ENCODE data around the gene IFNGR1. TPM values are rescaled to one million over a fixed set of nuclear protein-coding genes. Genes with fewer than 3 reads are reported as not detected.

Gene IFNGR1
- total RNA-seq, 1 experiment from 2014 or later: 58.4 TPM

DNA sequence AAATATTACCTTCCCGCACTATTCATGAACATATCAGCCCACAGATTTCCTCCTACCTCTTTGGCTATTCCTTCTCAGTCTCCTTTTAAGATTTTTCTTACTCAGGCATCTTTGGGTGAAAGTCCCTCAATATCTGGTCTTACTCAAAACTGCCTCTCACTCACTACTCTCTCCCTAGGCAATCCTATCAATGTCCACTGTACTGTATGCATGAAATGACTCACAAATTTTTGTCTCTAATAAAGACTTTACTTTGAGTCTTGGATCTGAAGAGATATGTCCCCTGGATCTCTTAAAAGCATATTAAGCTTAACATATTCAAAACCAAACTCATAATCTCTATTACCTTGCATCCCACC, 70.2 kb downstream of the IFNGR1 start:
- DNase-seq (ENCODE audit: unreplicated experiment): no peak
- Mint-ChIP-seq H3K4me1 (ENCODE audit: insufficient read depth, unreplicated experiment) (peaks cover 34% of the 10 kb centered on the region), H3K9me3 (ENCODE audit: unreplicated experiment) (no peaks in the 10 kb centered on the region), H3K36me3 (ENCODE audit: insufficient read depth, unreplicated experiment) (peaks cover 7% of the 10 kb centered on the region), H3K27me3 (ENCODE audit: insufficient read depth, unreplicated experiment) (no peaks in the 10 kb centered on the region), H3K27ac (ENCODE audit: low read depth, unreplicated experiment) (peak overlapping the region; percentile 88), H3K4me3 (ENCODE audit: unreplicated experiment) (peak overlapping the region; percentile 1)
- ChIA-PET CTCF (interaction anchor here (1.0 to 6.9 kb wide), 2 partner anchors 9 to 17 kb away, joined by 3 to 37 read pairs; no protein-coding TSS in a partner anchor), POLR2A (interaction anchor here (0.8 to 1.7 kb wide), 7 partner anchors 12 to 113 kb away, joined by 3 to 18 read pairs (median 4); no protein-coding TSS in a partner anchor)
- intact Hi-C loops (cut with micrococcal nuclease): no loop called here
- TF ChIP-seq, protein P1, sequence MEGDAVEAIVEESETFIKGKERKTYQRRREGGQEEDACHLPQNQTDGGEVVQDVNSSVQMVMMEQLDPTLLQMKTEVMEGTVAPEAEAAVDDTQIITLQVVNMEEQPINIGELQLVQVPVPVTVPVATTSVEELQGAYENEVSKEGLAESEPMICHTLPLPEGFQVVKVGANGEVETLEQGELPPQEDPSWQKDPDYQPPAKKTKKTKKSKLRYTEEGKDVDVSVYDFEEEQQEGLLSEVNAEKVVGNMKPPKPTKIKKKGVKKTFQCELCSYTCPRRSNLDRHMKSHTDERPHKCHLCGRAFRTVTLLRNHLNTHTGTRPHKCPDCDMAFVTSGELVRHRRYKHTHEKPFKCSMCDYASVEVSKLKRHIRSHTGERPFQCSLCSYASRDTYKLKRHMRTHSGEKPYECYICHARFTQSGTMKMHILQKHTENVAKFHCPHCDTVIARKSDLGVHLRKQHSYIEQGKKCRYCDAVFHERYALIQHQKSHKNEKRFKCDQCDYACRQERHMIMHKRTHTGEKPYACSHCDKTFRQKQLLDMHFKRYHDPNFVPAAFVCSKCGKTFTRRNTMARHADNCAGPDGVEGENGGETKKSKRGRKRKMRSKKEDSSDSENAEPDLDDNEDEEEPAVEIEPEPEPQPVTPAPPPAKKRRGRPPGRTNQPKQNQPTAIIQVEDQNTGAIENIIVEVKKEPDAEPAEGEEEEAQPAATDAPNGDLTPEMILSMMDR (IDR thresholded peaks at IDR 0.05; ENCODE audit: unreplicated experiment): no peak
- TSS peak; percentile 75 for BruUV-seq (replicated peaks)

GRCh38 chr6:137148306-137149034, 70.7 kb downstream of the IFNGR1 start:
- peaks cover 34% of the 10 kb centered on the region for H3K4me1 Mint-ChIP-seq (ENCODE audit: insufficient read depth, unreplicated experiment)
- peaks cover 7% of the 10 kb centered on the region for H3K36me3 Mint-ChIP-seq (ENCODE audit: insufficient read depth, unreplicated experiment)
- TF ChIP-seq, protein P1 (IDR thresholded peaks at IDR 0.05; ENCODE audit: unreplicated experiment): no peak
- H3K27ac Mint-ChIP-seq (ENCODE audit: low read depth, unreplicated experiment): peak overlapping the region; percentile 88
- POLR2A ChIA-PET: interaction anchor here (0.8 to 1.7 kb wide), 9 partner anchors 11 to 113 kb away, joined by 3 to 18 read pairs (median 4); no protein-coding TSS in a partner anchor
- intact Hi-C loops (cut with micrococcal nuclease): no loop called here
- BruUV-seq (replicated peaks): no TSS peak
- CTCF ChIA-PET: interaction anchor here (1.0 to 6.9 kb wide), 2 partner anchors 10 to 18 kb away, joined by 3 to 37 read pairs; no protein-coding TSS in a partner anchor
- H3K27me3 Mint-ChIP-seq (ENCODE audit: insufficient read depth, unreplicated experiment): no peaks in the 10 kb centered on the region
- peak; percentile 93 for DNase-seq (ENCODE audit: unreplicated experiment)
- H3K4me3 Mint-ChIP-seq (ENCODE audit: unreplicated experiment): peak overlapping the region; percentile 1
- no peaks in the 10 kb centered on the region for H3K9me3 Mint-ChIP-seq (ENCODE audit: unreplicated experiment)

Other genes starting within 250 kb of the IFNGR1 start
- gene IL20RA, start 174.4 kb downstream of the IFNGR1 start, total RNA-seq (2022): 0.23 and 0.37 TPM in 2 replicates
- not detected in 2 replicates for gene IL22RA2, start 45.7 kb downstream of the IFNGR1 start, total RNA-seq (2022)